NCI-H187 (cell line): ENCODE results near the gene ARL10.

ENCODE experiments used
- DNase-seq, 2 experiments: peaks; one replicate each; lab custom pipeline; 2025; lab: John Stamatoyannopoulos, UW

ARL10 gene

DNA sequence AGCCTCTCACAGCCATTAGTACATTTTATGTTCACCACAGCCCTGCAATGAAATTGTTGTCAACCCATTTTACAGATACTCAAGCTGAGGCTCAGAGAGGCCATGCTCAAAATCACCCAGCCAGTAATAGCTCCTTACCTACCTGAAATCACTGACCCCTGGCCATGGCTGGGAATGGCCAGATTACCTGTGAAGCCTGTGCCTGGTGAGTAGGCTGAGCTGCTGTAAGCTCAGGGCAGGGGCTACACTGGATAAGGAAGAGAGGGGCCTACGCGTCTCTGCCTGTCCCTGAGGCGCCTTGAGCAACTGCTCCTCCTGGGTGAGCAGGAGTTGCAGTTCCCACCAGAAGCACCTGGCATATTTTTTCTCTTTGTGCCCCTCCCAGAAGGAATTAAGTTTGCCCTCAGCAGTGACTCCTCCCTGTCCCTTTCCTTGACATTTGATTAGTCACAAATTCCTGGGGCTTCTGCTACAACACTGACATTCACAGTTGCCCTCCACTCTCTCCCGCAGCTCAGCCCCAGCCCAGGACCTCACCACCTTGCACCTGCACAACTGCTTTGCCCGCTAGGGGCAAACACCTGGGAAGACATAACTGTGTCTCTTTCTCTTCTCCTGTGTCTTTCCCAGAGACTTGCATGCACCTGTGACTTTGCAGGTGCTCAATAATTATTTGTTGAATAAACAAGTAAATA is 45.3 kb downstream of the ARL10 start:
- no peak for DNase-seq

DNA sequence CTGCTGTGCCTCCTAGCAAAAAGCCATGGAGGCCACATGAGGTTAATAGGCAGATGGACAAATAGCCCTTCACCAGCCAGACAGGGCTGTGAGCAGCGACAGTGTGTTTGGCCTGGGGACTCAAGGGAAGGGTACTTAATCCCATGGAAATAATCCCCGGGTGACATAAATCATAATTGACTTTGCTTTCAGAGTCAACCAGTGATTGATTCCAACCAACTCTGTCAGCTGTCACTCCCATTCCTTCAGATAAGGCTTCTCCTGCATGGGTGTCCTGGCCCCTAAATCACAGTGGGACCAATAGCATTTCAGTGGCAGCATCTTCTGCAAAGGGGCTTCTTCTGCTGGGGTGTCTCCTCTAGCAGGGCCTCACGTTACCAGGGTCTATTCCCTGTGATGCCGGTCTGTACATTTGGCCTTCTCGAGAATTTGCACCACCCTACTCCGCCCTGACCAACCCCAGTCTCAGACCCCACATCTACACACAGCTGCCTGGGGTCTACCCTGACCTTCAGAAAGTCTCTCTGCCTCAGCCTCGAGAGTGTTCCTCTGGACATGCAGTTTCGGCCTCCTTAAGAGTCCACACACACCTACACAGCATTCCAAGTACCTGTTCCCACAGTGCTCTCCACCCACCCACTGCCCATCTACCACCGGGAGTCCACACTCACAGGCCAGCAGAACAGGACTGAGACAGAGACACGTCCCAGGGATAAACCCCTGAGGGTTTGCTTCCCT is 47.4 kb downstream of the ARL10 start:
- no peak for DNase-seq

DNA sequence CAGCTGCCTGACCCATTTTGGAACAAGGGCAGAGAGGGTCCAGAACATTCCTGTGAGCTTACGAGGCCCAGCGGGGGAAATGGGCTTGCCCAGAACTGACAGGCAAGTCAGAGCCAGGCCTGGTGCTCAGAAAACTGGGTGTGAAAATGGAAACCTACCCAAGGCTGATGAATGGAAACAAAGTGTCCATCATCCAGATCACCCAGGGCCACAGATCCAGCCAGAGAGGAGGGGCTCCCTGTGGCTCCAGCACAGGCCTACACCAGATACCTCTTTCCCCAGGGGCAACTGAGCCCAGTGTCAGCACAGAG is 47.9 kb downstream of the ARL10 start:
- no peak for DNase-seq

DNA sequence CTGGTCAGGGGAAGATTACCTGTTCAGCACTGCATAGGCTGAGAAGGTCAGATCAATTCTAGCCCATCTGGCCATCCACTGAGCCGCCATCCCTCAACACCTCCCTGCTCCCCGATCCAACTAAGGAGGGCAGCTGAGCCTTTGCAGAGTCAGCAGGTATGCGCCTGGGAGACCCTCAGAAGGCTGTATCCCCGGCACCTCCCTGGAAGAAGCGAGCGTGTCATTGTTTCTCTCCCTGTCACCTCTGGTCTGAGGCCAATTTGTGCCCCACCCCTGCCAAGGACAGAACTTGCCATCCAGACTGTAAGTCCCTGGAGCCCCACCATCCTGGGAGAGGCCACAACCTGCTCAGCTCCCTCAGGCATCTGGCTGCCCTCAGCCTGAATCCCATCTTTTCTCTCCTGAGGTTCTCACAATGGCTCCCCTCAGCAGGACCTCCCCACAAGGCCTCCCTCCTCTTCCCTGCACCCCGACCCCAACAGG is 48.5 kb downstream of the ARL10 start:
- no peak for DNase-seq

DNA sequence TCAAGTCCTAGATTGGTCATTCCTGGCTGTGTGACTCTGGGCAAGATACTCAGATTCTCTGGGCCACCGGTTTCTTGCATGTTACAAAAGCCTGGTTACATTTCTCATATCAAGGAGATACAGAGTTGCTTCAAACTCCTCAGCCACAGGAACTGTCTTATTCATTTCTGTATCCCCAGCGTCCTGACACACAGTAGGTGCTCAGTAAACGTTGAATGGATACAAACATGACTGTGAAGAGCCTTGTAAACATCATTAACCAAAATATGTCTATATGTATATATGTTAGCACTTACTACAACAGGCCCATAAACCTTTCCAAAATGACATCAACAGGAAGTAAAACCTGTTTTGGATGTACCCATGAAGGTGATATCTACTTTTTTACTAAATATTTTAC is 49.4 kb downstream of the ARL10 start:
- DNase-seq: no peak

DNA sequence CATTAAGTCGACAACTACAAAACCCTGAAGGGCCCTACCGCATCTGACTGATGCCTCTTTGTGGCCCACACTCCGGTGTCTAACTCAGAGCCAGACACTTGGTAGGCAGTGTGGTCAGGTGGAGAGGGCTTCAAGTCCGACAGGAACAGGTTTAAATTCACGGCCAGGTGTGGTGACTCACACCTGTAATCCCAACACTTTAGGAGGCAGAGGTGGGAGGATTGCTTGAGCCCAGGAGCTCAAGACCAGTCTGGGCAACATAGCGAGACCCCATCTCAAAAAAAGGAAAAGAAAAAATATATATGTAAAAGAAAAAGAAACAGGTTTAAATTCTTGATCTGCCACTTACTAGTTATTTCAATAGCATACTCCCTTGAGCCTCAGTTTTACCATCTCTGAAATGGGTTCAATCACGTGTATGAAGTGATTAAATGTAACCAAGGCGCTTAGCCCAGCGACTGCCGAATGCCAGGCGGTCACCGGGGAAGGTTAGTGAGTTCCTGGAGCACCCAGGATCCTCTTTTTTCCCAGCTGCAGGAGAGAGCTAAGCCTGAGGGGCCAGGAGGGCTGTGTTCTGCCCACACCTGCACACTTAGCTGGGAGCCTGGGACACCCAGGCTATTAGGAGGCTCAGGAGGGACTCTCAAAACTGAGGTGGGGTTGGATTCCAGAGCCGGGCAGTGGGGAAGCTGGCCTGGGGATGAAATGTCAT is 50.1 kb downstream of the ARL10 start:
- DNase-seq: no peak

DNA sequence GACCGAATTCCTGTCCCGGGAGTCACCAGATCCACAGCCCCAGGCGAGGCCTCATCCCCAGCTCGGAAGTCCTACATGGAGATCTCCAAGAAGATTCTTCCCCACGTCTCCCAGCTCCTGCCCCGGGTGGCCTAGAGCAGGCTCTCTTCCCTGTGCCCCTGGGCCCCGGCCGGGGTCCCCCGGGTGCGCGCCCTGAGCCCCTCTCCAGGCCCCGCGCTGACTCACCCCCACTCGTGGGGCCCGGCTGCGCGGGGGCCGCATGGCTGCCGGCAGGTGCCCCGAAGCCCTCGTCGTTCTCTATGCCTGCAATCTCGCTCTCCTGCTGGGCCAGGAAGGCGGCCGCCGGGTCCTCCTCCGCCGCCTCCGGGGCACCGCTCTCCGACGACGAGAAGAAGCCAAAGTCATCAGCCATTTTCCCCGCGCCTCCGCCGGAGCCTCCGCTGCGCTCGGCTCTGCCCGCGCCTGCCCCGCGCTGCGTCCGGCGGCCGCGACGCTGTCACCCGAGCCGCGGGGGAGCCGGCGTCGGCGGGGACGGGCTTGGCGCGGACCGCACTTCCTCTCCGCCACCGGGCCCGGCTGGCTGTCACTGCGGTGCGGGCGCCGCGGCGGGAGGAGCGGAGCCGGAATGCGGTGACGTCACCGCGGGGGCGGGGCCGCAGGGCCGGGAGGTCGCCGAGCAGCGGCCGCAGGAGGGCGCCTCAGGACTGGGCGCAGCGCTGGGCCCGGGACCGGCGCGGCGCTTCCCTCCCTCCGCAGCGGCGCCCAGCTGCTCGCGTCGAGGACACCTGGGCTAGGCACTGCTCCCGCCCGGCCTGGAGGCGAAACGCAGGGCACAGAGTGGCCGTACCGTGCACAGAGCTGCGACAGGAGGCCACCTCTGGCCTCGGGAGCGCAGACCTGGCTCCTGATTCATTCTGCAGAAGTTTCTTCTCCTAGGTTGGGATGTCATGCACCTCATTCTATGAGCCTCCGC is 51.0 kb downstream of the ARL10 start, which contains the start of gene CLTB:
Gene CLTB, minus strand, starts transcription at position 588 of the 973 bp plus-strand sequence. Its CDS starts 176 bp downstream, at position 412.
- DNase-seq: peak; percentile 58 to 63

DNA sequence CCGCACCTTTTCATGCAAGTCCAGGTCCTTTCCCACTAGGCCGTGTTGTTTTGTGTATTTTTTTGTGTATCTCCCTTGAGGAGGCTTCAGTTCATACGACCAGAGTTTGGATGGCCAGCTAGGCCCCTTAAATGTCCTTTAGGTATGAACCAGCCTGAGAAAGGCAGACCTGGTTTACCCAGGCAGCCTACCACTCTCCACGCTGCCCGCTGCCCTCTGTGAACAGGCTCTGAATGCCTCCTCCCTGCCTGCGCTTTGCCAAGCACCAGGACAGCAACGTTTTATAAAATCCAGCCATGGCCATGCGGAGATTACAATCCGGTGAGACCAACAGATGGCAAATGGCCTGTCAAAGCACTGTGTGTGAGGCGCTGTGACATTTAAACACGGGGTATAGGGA is 51.7 kb downstream of the ARL10 start:
- no peak for DNase-seq

DNA sequence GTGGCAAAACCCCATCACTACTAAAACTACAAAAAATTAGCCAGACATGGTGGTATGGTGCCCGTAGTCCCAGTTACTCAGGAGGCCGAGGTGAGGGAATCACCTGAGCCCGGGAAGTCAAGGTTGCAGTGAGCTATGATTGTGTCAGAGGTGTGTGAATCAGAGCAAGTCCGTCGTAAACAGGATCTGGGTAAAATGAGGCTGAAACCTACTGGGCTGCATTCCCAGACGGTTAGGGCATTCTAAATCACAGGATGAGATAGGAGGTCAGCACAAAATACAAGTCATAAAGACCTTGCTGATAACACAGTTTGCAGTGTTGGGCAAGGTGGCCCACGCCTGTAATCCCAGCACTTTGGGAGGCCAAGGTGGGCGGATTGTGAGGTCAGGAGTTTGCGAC is 53.0 kb downstream of the ARL10 start:
- no peak for DNase-seq

DNA sequence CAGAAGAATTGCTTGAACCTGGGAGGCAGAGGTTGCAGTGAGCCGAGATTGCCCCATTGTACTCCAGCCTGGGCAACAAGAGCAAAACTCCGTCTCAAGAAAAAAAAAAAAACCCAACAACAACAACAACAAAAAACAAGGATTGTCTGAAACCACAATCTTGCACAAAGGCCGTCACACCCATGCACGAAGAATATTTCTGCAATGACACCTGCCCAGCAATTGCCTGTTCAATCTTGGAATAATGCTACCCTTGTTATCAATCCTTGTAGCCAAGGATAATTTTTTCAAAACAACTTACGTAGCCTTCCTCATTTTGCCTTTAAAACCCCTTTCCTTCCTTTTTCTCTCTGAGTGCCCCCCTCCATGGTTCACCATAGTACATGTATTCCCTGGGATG is 54.8 kb downstream of the ARL10 start:
- DNase-seq: no peak

DNA sequence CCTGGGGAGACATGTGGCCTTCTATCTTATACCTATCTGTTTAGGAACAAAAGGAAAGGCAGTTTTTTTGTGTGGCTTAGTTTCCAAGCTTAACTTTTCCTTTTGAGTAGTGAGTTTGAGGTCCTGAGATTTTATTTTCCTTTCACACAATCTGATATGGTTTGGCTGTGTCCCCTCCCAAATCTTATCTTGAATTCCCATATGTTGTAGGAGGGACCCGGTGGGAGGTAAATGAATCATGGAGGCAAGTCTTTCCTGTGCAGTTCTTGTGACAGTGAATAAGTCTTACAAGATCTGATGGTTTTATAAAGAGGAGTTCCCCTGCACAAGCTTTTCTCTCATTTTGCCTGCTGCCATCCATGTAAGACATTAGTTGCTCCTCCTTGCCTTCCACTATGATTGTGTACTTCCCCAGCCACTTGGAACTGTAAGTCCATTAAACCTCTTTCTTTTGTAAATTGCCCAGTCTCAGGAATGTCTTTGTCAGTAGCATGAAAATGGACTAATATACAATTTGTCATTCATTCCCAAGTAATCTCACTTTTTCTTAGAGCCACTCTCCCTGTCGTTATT is 55.8 kb downstream of the ARL10 start:
- DNase-seq: no peak

DNA sequence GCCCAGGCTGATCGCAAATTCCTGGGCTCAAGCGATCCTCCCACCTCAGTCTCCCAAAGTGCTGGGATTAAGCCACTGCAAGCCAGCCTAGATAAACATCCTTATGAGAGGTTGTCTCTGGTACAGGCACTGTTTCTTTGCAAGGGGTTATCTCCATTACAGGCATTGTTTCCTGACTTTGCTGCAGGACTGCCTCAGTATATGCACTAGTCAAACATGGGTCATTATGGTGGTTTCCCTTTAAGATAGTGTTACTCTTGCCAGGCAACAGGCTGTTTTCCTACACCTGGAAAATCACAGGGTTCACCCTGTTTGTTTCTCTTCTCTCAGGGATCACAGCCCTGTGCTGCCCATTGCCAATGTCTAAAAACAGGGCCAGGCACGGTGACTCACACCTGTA is 58.9 kb downstream of the ARL10 start:
- DNase-seq: no peak

DNA sequence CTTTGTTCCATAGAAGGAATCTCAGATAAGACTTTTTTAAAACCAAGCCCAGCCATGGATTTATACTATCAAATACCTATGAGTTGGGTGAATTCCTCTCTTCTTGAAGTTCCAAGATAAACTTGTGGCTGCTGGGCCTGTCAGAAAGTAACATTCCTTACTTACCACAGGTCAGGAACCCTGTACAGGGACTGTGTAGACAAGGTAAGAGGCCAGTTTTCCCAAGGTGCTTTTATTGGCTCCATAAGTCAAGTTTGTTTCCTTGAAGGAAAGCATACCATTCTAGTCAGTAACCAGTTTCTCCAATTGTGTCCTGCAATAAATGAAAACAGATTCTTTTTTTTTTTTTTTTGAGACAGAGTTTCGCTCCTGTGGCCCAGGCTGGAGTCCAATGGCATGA is 59.9 kb downstream of the ARL10 start:
- DNase-seq: no peak

DNA sequence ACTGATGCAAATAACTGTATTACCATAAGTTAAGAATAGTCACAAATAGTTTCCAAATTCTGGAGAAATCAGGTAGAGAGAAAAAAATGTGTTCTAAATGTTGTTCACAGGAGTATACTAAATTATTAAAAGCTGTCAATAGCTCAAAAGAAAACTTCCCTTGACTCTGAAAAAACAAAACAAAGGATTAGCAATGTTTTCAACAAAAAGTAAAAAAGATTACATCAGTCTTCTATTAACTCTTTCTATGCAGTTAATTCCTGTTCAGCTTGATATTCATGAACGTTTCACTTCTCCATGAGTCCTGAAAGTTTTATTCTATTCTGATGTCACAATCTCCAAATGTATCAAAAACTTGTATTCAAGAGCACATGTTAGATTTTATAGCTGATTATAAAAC is 60.5 kb downstream of the ARL10 start:
- no peak for DNase-seq

DNA sequence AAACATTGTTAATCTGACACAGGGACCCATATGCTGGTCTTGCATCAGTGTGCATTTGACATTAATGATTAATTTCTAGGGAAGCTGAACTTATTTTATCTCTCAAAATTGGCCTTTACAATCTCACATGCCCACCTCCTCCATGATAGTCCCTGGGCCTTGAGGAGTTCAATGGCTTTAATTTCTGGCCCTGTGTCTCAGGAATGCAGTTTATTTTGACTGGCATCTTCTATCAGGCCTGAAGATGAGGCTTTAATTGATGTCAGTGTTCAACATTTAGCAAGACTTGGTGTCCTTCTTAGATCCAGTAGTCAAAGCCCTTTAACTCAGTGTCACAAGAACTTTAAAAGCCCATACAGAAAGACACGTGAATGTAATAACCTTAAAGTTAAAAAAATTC is 61.6 kb downstream of the ARL10 start:
- no peak for DNase-seq

DNA sequence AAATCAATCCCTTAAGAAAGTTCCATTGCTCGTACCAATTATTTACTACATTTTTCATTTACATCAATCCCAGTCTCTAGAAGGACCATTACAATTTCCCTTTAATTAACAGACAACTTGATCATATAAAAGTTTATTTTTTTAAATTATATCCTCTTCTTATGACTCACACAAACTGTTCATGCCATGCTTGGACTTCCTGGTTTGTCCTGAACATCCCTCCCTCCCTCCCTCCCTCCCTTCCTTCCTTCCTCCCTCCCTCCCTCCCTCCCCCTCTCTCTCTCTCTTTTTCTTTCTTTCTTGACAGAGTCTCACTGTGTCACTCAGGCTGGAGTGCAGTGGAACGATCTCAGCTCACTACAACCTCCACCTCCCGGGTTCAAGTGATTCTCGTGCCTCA is 62.7 kb downstream of the ARL10 start:
- DNase-seq: no peak

DNA sequence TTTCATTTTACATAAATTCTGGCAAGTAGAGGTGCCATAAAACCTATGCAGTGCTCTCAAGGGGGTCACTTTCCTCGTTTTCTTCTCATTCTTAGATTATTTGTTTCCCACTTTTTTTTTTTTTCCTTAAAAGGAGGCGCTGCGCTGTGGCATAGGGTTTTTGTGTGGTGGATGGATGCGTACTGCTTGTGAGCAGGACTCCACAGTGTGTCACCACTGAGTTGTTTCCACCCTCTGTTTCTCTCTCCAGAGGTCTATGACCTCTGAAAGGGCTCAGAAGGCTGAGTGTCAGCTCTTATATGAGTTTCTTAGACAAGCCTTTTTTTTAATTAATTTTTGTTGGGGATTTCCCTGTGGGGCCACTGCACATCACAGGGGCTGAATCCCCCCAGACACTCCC is 64.7 kb downstream of the ARL10 start:
- DNase-seq: no peak
